Pancreas (tissue), 10 donors: ENCODE results near the gene CES3. TPM values are rescaled to one million over a fixed set of nuclear protein-coding genes. Genes with fewer than 3 reads are reported as not detected.

ENCODE experiments used
- ATAC-seq, 4 donors: fragments of 200-7000 bp; cut with Tn5 transposase; one replicate each; pipeline versions ENCODE4 v1.8.0 to v1.9.1; 2020; ENCODE audit warnings: mild to moderate bottlenecking in 4 of 4, moderate library complexity in 4 of 4
- DNase-seq, 6 donors: peaks; one replicate each; pipeline ENCODE4 v3.0.0-alpha.2; 2020
- FAIRE-seq: peaks from 2 replicates; lab custom pipeline; 2012; peaks lifted over from hg19 to GRCh38; lab: Jason Lieb, UNC
- H3K27ac ChIP-seq, 4 donors: fragments of 200-600 bp; sonication (generic); 1 replicate in 3 of 4; 2 replicates in 1 of 4; pipeline versions ENCODE4 v1.5.0 to v1.8.0; 2020
- H3K27me3 ChIP-seq, 4 donors: fragments of 200-600 bp; one replicate each; pipeline ENCODE4 v1.8.0; 2021
- H3K36me3 ChIP-seq, 3 donors: fragments of 200-600 bp; sonication (generic) in 1 of 3; one replicate each; pipeline versions ENCODE4 v1.5.0 to v1.8.0; 2020 to 2021
- H3K4me1 ChIP-seq, 3 donors: fragments of 200-600 bp; one replicate each; pipeline ENCODE4 v1.8.0; 2021
- H3K4me3 ChIP-seq, 4 donors: fragments of 200-600 bp; sonication (generic) in 2 of 4; one replicate each; pipeline versions ENCODE4 v1.5.0 to v1.8.0; 2020 to 2021
- H3K9me3 ChIP-seq, 4 donors: fragments of 200-600 bp; one replicate each; pipeline ENCODE4 v1.8.0; 2021
- WGBS, 2 donors: extraction: QIAGEN DNeasy Blood & Tissue Kit; methylation state at CpG; one replicate each; pipeline ENCODE4 v1.1.7; 2013; 5-methylcytosine and 5-hydroxymethylcytosine counted together
- intact Hi-C, 3 donors: fragments of 100-400 bp; cut with DNase I; formaldehyde crosslinking; loops; one replicate each; pipeline versions ENCODE4 v1.11.1 to v1.14.2; 2022
- polyA plus RNA-seq, 2 donors: library from polyadenylated mRNA; stranded (reverse); fragments of 200-250 nt; gene quantifications; one replicate each; pipeline ENCODE4 v1.2.3, GENCODE V29; 2013
- total RNA-seq, 6 donors: library from RNA; stranded (reverse); fragmentation: NEBNext Ultra II Directional in 4 of 6; extraction: Animal tissue kit (Norgen Biotek cat#: 25700) in 4 of 6; gene quantifications; one replicate each; pipeline versions ENCODE4 v1.2.1 to v1.2.4, GENCODE V29; 2021 to 2023
- TF ChIP-seq, protein P1 (sequence below), 4 donors: fragments of 200-600 bp; sonication (generic) in 3 of 4; IDR thresholded peaks; one replicate each; pipeline versions ENCODE4 v1.5.0 to v1.8.0; 2021; ENCODE audit warnings: antibody characterized with exemption in 4 of 4
- donor health status: healthy with polysubstance abuse.
- donor health status: DM: no; HTN: no; CAD: no; lungs with moderate emphysema.
- donor health status: DM: no; HTN: no; CAD: no.
- donor health status: control.
- donor health status: control.
- donor health status: Bipolar disorder and iron deficiency.
- donor health status: DM: yes; HTN: yes; CAD: no.
- donor health status: DM: no; HTN: no; CAD: no.
- donor health status: DM: no; HTN: no; CAD: no.
- donor health status: DM: yes; HTN: yes; CAD: no.

Gene CES3
- total and polyA plus RNA-seq, 8 donors: 1.9 to 7.3 (median 5.2) TPM

DNA sequence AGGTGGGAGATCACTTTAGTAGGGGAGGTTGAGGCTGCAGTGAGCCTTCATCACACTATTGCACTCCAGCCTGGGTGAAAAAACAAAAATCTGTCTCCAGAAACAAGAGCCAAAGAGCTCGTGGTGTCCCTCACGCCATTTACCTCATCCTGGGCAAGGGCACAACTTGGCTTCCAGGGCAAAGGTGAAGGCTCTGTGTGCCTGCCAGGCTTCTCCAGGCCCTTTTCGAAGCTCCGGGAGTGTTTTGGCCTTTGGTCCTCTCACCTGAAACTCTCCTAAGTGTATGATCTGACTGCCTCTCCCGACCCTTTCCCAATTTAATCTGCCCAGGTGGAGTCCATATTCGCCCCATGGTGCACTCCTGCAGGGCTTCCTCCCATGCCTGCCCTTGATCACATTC is 11.6 kb upstream of the CES3 start:
- Histone ChIP-seq H3K9me3 (no peaks in the 10 kb centered on the region), H3K27me3 (no peaks in the 10 kb centered on the region), H3K4me1 (peaks cover 0 to 5% (median 0%) of the 10 kb centered on the region in 3 donors), H3K4me3 (no peak overlapping the region), H3K27ac (no peak overlapping the region), H3K36me3 (no peaks in the 10 kb centered on the region)
- FAIRE-seq: no peak
- peak in 1 of 6 donors; percentile 13 for DNase-seq
- TF ChIP-seq, protein P1, sequence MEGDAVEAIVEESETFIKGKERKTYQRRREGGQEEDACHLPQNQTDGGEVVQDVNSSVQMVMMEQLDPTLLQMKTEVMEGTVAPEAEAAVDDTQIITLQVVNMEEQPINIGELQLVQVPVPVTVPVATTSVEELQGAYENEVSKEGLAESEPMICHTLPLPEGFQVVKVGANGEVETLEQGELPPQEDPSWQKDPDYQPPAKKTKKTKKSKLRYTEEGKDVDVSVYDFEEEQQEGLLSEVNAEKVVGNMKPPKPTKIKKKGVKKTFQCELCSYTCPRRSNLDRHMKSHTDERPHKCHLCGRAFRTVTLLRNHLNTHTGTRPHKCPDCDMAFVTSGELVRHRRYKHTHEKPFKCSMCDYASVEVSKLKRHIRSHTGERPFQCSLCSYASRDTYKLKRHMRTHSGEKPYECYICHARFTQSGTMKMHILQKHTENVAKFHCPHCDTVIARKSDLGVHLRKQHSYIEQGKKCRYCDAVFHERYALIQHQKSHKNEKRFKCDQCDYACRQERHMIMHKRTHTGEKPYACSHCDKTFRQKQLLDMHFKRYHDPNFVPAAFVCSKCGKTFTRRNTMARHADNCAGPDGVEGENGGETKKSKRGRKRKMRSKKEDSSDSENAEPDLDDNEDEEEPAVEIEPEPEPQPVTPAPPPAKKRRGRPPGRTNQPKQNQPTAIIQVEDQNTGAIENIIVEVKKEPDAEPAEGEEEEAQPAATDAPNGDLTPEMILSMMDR (IDR thresholded peaks at IDR 0.05): no peak
- ATAC-seq: no peak
- WGBS, 2 donors: 66 to 76% methylated on average over 6 of the region's 6 CpGs
- intact Hi-C loops: no loop called here

DNA sequence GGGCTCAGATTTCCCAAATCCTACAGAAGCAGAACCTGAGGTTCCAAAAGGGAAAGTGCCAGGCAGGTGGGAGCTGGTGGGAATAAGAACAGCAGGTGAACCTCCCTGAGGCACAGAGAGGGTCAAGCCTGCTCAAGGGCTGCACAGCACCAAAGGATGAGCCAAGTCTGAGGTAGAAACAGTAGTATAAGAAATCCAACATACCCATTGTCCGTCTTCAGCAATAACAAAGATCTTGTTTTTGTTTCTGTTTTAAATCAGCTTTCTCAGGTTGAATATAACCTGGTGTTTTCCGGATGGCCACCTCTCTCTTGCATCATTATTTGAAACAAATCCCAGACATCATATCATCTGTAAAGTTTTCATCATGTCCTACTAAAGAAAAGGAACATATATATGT is 10.6 kb upstream of the CES3 start:
- H3K27me3 ChIP-seq: no peaks in the 10 kb centered on the region
- no peak for FAIRE-seq
- peaks cover 0 to 5% (median 0%) of the 10 kb centered on the region in 3 donors for H3K4me1 ChIP-seq
- TF ChIP-seq, protein P1 (IDR thresholded peaks at IDR 0.05): no peak
- no peaks in the 10 kb centered on the region for H3K9me3 ChIP-seq
- no peak for DNase-seq
- H3K36me3 ChIP-seq: no peaks in the 10 kb centered on the region
- no peak for ATAC-seq
- WGBS, 2 donors: 63 to 83% methylated on average over 2 of the region's 2 CpGs
- intact Hi-C loops: loop anchor here in 1 of 3 donors (10.0 kb wide), 1 partner anchor 46 kb away; no protein-coding TSS in a partner anchor
- H3K27ac ChIP-seq: no peak overlapping the region
- H3K4me3 ChIP-seq: no peak overlapping the region

DNA sequence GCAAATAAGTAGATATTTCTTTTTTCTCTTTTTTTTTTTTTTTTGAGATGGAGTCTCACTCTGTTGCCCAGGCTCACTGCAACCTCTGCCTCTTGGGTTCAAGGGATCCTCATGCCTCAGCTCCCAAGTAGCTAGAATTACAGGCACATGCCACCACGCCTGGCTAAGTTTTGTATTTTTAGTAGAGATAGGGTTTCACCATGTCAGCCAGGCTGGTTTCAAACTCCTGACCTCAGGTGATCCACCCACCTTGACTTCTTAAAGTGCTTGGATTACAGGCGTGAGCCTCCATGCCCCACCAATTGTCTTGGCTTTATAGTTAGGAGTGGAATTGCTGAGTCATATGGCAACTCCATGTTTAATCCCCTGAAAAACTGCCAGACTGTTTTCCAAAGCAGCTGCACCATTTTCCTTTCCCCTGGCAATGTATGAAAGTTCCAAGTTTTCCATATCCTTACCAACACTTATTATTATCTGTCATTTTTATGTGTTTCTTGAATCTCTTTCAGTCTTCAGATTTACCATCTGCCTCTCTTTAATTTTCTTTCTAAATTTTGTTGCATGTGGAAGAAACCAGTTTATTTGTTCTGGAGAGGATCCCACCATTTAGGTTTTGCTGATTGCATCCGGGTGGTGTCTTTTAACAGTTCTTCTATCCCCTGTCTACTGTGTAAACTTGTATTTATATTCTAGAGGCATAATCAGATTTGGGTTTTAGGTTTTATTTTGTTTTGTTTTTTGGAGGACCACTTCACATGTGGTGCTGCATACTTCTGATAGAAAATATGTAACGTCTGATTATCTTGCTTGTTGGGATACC is 9.9 kb upstream of the CES3 start:
- no peak for ATAC-seq
- H3K27ac ChIP-seq: no peak overlapping the region
- H3K36me3 ChIP-seq: no peaks in the 10 kb centered on the region
- 74 to 83% methylated on average over 4 of the region's 4 CpGs for WGBS, 2 donors
- TF ChIP-seq, protein P1 (IDR thresholded peaks at IDR 0.05): no peak
- no peaks in the 10 kb centered on the region for H3K9me3 ChIP-seq
- H3K4me1 ChIP-seq: peaks cover 0 to 5% (median 0%) of the 10 kb centered on the region in 3 donors
- no peak overlapping the region for H3K4me3 ChIP-seq
- intact Hi-C loops: loop anchor here in 1 of 3 donors (10.0 kb wide), 1 partner anchor 46 kb away; no protein-coding TSS in a partner anchor
- no peak for FAIRE-seq
- DNase-seq: no peak
- no peaks in the 10 kb centered on the region for H3K27me3 ChIP-seq

DNA sequence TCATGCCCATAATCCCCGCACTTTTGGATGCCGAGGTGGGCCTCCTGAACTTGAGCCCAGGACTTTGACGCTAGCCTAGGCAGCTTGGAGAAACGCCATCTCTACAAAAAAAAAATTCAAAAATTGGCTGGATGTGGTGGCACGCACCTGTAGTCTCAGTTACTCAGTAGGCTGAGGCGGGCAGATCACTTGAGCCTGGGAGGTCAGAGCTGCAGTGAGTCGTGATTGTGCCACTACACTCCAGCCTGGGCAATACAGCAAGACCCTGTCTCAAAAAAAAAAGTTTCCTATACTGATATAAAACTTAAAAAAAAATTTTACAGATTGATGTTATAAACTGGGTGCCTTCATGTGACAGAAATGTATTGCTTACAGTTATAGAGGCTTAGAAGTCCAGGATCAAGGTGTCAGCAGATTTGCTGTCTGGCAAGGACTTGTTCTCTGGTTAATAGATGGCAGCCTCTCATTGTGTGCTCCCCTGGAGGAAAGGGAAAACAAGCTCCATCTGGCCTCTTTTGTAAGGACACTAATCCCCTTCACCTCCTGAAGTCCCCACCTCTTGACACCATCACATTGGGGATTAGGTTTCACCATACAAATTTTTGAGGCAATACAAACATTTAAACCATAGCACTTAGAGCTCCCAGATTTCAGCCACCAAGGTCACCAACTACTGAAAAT is 8.5 kb upstream of the CES3 start:
- H3K27ac ChIP-seq: no peak overlapping the region

More for the DNA sequence above, 8.5 kb upstream of the CES3 start:
- TF ChIP-seq, protein P1 (IDR thresholded peaks at IDR 0.05): no peak
- DNase-seq (peak in 1 of 6 donors; percentile 8), FAIRE-seq (no peak), ATAC-seq (no peak)
- WGBS, 2 donors: 64 to 81% methylated on average over 7 of the region's 7 CpGs
- no peaks in the 10 kb centered on the region for H3K36me3 ChIP-seq
- no peaks in the 10 kb centered on the region for H3K9me3 ChIP-seq
- peaks cover 0 to 5% (median 0%) of the 10 kb centered on the region in 3 donors for H3K4me1 ChIP-seq
- H3K4me3 ChIP-seq: no peak overlapping the region
- no peaks in the 10 kb centered on the region for H3K27me3 ChIP-seq
- intact Hi-C loops: loop anchor here in 1 of 3 donors (10.0 kb wide), 1 partner anchor 48 kb away; no protein-coding TSS in a partner anchor
